Stimulated activated CD8-positive, alpha-beta memory T cell treated with anti-CD3 and anti-CD28 coated beads, Interleukin-12 subunit alpha, Interleukin-12 subunit beta, amount 100 ng/mL, for 24 hours (primary cell): ENCODE data around the gene ERN2.

Source experiments
- DNase-seq: peaks from one replicate; pipeline ENCODE4 v3.0.0-alpha.2; 2020; ENCODE audit errors: extremely low read depth

ERN2 gene

GRCh38 chr16:23640931-23641765 is 71.9 kb downstream of the ERN2 start, which contains the start of the genes DCTN5 and PALB2:
Gene DCTN5, plus strand, starts transcription at chr16:23641466. Its CDS starts 77 bp downstream, at chr16:23641543.
Gene PALB2, minus strand, starts transcription at chr16:23641310. Its CDS starts 153 bp downstream, at chr16:23641157.
- DNase-seq: peak; percentile 76

DNA sequence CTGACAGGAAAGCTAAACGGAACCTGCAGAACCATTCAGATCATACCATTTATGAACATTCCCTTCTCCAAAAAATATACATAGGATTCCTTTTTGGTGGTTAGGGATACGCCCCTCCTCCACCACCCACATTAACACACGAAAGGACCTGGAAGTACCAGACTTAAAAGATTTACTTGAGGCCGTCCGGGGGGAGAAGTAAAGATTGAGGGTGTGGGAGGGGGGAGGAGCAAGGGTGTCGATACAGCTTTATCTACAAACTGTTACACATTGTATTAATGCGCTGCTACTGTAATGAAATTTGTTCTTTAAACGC is 72.4 kb downstream of the ERN2 start:
- no peak for DNase-seq
